Esophagus squamous epithelium (tissue), 5 donors: ENCODE measurements around the gene ACSF3. TPM values are rescaled to one million over a fixed set of nuclear protein-coding genes. Genes with fewer than 3 reads are reported as not detected.

ENCODE experiments used
- DNase-seq: peaks from one replicate; lab custom pipeline; 2025; lab: John Stamatoyannopoulos, UW
- H3K27ac ChIP-seq, 4 donors: fragments of 200-600 bp; sonication (generic); one replicate each; pipeline ENCODE4 v1.5.1; 2016 to 2019; ENCODE audit warnings: mild to moderate bottlenecking in 1 of 4
- H3K27me3 ChIP-seq, 4 donors: fragments of 200-600 bp; sonication (generic); 1 replicate in 3 of 4; 2 replicates in 1 of 4; pipeline versions ENCODE4 v1.5.1 to v1.6.0; 2017 to 2021; ENCODE audit warnings: antibody characterized with exemption in 1 of 4
- H3K36me3 ChIP-seq, 3 donors: fragments of 200-600 bp; sonication (generic); one replicate each; pipeline ENCODE4 v1.5.1; 2016 to 2019
- H3K4me1 ChIP-seq, 3 donors: fragments of 200-600 bp; sonication (generic); one replicate each; pipeline ENCODE4 v1.5.1; 2017 to 2019
- H3K4me3 ChIP-seq, 4 donors: fragments of 200-600 bp; sonication (generic); 1 replicate in 3 of 4; 2 replicates in 1 of 4; pipeline ENCODE4 v1.5.1; 2016 to 2019; ENCODE audit warnings: mild to moderate bottlenecking in 2 of 4, moderate library complexity in 1 of 4
- H3K9me3 ChIP-seq, 3 donors: fragments of 200-600 bp; sonication (generic); one replicate each; pipeline ENCODE4 v1.5.1; 2016 to 2019
- CTCF ChIP-seq, 6 experiments: fragments of 450-650 bp in 4 of 6; fragments of 200-600 bp in 2 of 6; sonication (generic) in 2 of 6; IDR thresholded peaks; one replicate each; pipeline ENCODE4 v1.5.1; 2016 to 2019; ENCODE audit warnings: antibody characterized with exemption in 6 of 6, mild to moderate bottlenecking in 4 of 6, moderate library complexity in 4 of 6
- POLR2A ChIP-seq, 4 donors: fragments of 450-650 bp; IDR thresholded peaks; one replicate each; pipeline ENCODE4 v1.6.1; 2017; ENCODE audit warnings: antibody characterized with exemption in 4 of 4, mild to moderate bottlenecking in 4 of 4, moderate library complexity in 3 of 4
- WGBS, 2 donors: methylation state at CpG; one replicate each; pipeline ENCODE4 v1.1.5; 2018; 5-methylcytosine and 5-hydroxymethylcytosine counted together
- intact Hi-C: fragments of 100-400 bp; cut with DNase I; formaldehyde crosslinking; loops from one replicate; pipeline ENCODE4 v1.15.0; 2022
- total RNA-seq, 4 donors: library from RNA; depleted of rRNA; stranded (reverse); fragments of >200 nt; gene quantifications; one replicate each; pipeline ENCODE4 v1.1.0, GENCODE V29; 2016
- donor health status: DM: yes; HTN: yes; CAD: no.

Gene ACSF3
- total RNA-seq, 4 donors from 2014 or later: 15.1 to 21.1 (median 17.4) TPM

DNA sequence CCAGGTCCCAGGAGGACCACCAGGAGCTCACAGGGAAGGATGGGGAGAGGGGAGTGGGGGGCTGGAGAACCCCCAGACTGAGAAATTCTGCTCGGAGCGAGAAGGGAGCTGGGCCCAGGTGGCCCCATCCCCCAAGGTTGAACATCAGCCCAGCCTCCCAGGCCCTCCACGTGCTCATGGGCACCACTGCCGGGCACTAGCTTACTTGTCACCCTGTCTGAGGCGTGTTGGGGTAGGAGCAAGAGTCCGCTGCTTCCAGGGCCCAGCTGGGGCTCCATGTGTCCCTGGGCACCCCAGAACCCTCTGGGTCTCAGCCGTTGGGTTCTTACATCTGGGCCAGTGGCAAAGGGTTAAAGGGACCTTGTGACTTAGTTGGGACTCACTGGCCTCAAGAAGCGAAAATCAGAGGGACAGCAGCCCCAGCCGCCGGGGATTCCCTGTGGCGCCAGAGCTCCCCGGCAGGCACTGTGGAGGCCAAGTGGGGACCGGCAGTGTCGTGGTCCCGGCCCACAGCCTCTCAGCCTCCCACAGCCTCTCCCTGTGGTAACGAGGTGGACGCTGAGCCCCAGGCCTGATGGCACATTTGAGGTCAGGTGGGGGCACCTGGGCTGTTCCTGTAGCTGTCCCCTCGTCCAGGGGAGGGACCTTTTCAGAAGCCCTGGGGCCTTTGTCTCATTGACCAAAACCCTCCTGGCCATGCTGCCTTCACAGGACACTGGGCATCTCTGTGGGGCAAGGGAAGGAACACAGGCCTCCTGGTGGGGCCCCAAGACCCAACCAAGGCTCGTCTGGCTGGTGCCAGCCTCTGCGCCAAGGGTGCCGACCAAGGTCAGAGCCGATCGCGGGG is 44.2 kb downstream of the ACSF3 start:
- no peak overlapping the region for H3K27ac ChIP-seq
- H3K27me3 ChIP-seq: no peaks in the 10 kb centered on the region
- WGBS, 2 donors: 81 to 93% methylated on average over 4 to 9 of the region's 24 CpGs
- H3K4me3 ChIP-seq: no peak overlapping the region
- TF ChIP-seq CTCF (IDR thresholded peaks at IDR 0.05) (no peak), POLR2A (IDR thresholded peaks at IDR 0.05) (no peak)
- intact Hi-C loops: no loop called here
- H3K9me3 ChIP-seq: peaks cover 0 to 6% (median 0%) of the 10 kb centered on the region in 3 donors
- DNase-seq: no peak
- H3K36me3 ChIP-seq: peaks cover 12 to 98% (median 27%) of the 10 kb centered on the region in 3 donors
- H3K4me1 ChIP-seq: no peaks in the 10 kb centered on the region

- intact Hi-C loops: no loop called here
- Histone ChIP-seq H3K27me3 (no peaks in the 10 kb centered on the region), H3K27ac (no peak overlapping the region), H3K4me3 (no peak overlapping the region), H3K36me3 (peaks cover 8 to 98% (median 23%) of the 10 kb centered on the region in 3 donors), H3K4me1 (no peaks in the 10 kb centered on the region), H3K9me3 (peaks cover 0 to 6% (median 0%) of the 10 kb centered on the region in 3 donors)
- TF ChIP-seq POLR2A (IDR thresholded peaks at IDR 0.05) (no peak), CTCF (IDR thresholded peaks at IDR 0.05) (no peak)
- 89 to 100% methylated on average over 1 to 3 of the region's 7 CpGs for WGBS, 2 donors
- DNase-seq: no peak
Observed at GRCh38 chr16:89138513-89138795, 44.8 kb downstream of the ACSF3 start.

- WGBS, 2 donors: 86 to 91% methylated on average over 26 to 29 of the region's 30 CpGs
- DNase-seq: no peak
Observed at GRCh38 chr16:89138843-89139520, 45.3 kb downstream of the ACSF3 start.

GRCh38 chr16:89139907-89140361 is 46.3 kb downstream of the ACSF3 start:
- WGBS, 2 donors: 90 to 100% methylated on average over 4 to 6 of the region's 12 CpGs
- peaks cover 4 to 98% (median 10%) of the 10 kb centered on the region in 3 donors for H3K36me3 ChIP-seq

More at GRCh38 chr16:89138843-89139520, 45.3 kb downstream of the ACSF3 start:
- Histone ChIP-seq H3K27me3 (no peaks in the 10 kb centered on the region), H3K36me3 (peaks cover 4 to 98% (median 18%) of the 10 kb centered on the region in 3 donors), H3K27ac (no peak overlapping the region), H3K4me3 (no peak overlapping the region), H3K4me1 (no peaks in the 10 kb centered on the region), H3K9me3 (peaks cover 0 to 6% (median 0%) of the 10 kb centered on the region in 3 donors)
- no peak for TF ChIP-seq CTCF (IDR thresholded peaks at IDR 0.05)
- intact Hi-C loops: no loop called here

More at GRCh38 chr16:89139907-89140361, 46.3 kb downstream of the ACSF3 start:
- Histone ChIP-seq H3K4me1 (no peaks in the 10 kb centered on the region), H3K9me3 (peaks cover 0 to 6% (median 0%) of the 10 kb centered on the region in 3 donors), H3K4me3 (no peak overlapping the region), H3K27me3 (no peaks in the 10 kb centered on the region), H3K27ac (no peak overlapping the region)
- intact Hi-C loops: no loop called here
- no peak for DNase-seq
- TF ChIP-seq POLR2A (IDR thresholded peaks at IDR 0.05): no peak
- no peak for TF ChIP-seq CTCF (IDR thresholded peaks at IDR 0.05)
